Retinal pigment epithelial cell (primary cell): ENCODE data around the gene SHROOM1.
"Not testable (repeated sequence)": the region's sequence is repeated elsewhere in the genome, so short reads cannot be mapped to it uniquely, and the experiment has no call there.

Experiments
- DNase-seq: peaks from one replicate; pipeline ENCODE4 v3.0.0-alpha.2; 2010; ENCODE audit warnings: low read depth
- H3K4me3 ChIP-seq: 2 replicates; pipeline ENCODE4 v1.5.1; 2011; ENCODE audit warnings: mild to moderate bottlenecking, low read length, control low read depth, moderate library complexity
- TF ChIP-seq, protein P1 (sequence below): conservative IDR thresholded peaks from 2 replicates; pipeline ENCODE4 v1.5.1; 2011; ENCODE audit warnings: low read depth, low read length, control low read depth, inconsistent platforms

The SHROOM1 gene

GRCh38 chr5:132812781-132813598, 17.5 kb downstream of the SHROOM1 start, which contains the start of gene SOWAHA:
Gene SOWAHA, plus strand, starts transcription at chr5:132813302. Its CDS starts 320 bp downstream, at chr5:132813622.
- TF ChIP-seq, protein P1, sequence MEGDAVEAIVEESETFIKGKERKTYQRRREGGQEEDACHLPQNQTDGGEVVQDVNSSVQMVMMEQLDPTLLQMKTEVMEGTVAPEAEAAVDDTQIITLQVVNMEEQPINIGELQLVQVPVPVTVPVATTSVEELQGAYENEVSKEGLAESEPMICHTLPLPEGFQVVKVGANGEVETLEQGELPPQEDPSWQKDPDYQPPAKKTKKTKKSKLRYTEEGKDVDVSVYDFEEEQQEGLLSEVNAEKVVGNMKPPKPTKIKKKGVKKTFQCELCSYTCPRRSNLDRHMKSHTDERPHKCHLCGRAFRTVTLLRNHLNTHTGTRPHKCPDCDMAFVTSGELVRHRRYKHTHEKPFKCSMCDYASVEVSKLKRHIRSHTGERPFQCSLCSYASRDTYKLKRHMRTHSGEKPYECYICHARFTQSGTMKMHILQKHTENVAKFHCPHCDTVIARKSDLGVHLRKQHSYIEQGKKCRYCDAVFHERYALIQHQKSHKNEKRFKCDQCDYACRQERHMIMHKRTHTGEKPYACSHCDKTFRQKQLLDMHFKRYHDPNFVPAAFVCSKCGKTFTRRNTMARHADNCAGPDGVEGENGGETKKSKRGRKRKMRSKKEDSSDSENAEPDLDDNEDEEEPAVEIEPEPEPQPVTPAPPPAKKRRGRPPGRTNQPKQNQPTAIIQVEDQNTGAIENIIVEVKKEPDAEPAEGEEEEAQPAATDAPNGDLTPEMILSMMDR: no peak
- DNase-seq: no peak
- H3K4me3 ChIP-seq: peak within 1 kb of the TSS; percentile 31

DNA sequence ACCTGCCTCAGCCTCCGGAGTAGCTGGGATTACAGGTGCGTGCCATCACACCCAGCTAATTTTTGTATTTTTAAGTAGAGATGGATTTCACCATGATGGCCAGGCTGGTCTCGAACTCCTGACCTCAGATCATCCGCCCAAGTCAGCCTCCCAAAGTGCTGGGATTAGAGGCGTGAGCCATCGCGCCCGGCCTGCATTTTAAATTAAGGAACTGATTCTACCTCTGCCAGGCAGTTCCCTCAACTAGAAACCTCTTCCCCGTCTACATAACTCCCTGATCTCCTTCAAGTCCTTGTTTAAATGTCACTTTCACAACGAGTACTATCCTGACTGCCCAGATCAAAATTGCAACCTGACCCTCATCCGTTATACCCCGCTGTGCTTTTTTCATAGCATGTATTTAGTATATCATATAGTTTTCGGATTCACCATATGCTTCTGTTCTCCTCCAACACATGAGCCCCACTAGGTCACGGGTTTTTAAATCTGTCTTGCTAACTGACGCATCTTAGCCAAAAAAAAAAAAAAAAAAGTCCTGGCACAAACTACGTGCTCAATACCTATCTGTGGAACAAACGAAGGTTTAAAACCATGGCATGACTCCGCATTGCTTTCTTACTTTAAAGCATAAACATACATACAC, 18.2 kb downstream of the SHROOM1 start:
- TF ChIP-seq, protein P1: no peak
- DNase-seq: no peak
- no peak overlapping the region for H3K4me3 ChIP-seq

GRCh38 chr5:132810605-132811004, 19.8 kb downstream of the SHROOM1 start:
- DNase-seq: no peak
- TF ChIP-seq, protein P1: no peak
- no peak overlapping the region for H3K4me3 ChIP-seq

DNA sequence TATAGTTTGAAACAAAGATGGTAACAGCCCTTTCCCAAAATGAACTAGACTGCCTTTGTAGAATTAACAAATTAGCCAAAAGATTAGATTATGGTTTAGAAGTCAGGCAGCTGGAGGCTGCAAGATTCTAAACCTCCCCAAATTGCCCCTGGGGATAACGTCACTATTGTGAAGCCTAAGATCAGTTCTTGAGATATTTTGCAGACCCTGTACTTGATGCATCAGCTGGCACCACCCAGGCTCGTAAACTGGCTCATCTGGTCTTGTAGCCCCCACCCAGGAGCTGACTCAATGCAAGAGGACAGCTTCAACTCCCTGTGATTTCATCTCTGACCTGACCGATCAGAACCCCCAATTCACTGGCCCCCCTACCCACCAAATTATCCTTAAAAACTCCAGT, 21.6 kb downstream of the SHROOM1 start:
- no peak overlapping the region for H3K4me3 ChIP-seq
- DNase-seq: no peak
- TF ChIP-seq, protein P1: no peak

GRCh38 chr5:132808448-132808847, 22.0 kb downstream of the SHROOM1 start:
- TF ChIP-seq, protein P1: no peak
- DNase-seq: no peak
- no peak overlapping the region for H3K4me3 ChIP-seq

DNA sequence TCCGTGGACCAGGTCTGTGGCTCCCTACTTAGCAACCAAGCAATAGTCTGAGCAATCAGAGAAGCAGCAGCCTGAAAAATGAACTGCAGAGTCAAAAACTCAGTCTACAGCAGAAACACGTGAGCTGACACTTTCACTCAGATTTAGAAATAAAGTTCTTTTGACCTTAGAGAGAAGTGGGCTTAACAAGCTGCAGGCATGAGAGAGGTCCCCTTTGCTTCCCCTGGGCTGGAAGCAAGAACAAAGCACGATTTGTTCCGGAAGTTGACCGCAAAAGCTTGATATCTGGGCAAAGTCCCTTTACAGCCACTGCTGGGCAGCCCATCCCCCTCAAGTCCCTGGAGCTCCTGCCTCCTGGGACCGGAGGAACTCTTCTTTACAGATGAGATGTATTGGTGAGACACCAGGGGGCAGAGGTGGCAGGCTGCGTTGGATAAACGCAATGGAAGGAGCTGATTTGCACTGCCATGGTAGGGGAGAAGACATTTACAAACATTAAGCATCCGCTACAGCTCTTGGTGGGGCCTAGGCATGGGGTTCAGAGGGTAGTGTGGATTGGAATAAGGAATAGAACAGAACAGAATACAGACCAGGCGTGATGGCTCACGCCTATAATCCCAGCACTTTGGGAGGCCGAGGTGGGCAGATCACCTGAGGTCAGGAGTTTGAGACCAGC, 23.1 kb downstream of the SHROOM1 start:
- no peak overlapping the region for H3K4me3 ChIP-seq
- TF ChIP-seq, protein P1: peak; percentile 30
- peak; percentile 12 for DNase-seq

DNA sequence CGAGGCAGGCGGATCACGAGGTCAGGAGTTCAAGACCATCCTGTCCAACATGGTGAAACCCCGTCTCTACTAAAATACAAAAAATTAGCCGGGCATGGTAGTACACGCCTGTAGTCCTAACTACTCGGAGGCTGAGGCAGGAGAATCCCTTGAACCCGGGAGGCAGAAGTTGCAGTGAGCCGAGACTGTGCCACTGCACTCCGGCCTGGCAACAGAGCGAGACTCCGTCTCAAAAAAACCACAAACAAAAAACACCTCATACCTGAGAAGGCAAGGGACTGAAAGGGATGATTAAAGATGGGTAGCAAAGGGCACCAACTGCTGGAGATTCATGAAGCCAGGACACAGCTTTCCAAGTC, 23.7 kb downstream of the SHROOM1 start:
- not testable (repeated sequence) for H3K4me3 ChIP-seq, DNase-seq

DNA sequence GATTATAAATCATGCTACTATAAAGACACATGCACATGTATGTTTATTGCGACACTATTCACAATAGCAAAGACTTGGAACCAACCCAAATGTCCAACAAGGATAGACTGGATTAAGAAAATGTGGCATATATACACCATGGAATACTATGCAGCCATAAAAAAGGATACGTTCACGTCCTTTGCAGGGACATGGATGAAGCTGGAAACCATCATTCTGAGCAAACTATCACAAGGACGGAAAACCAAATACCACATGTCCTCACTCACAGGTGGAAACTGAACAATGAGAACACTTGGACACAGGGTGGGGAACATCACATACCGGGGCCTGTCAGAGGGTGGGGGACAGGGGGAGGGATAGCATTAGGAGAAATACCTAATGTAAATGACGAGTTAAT, 24.6 kb downstream of the SHROOM1 start:
- not testable (repeated sequence) for H3K4me3 ChIP-seq, DNase-seq

- DNase-seq, H3K4me3 ChIP-seq: not testable (repeated sequence)
Measured at GRCh38 chr5:132804219-132804618, 26.2 kb downstream of the SHROOM1 start.

- not testable (repeated sequence) for H3K4me3 ChIP-seq
Measured at GRCh38 chr5:132802685-132803066, 27.8 kb downstream of the SHROOM1 start.

More at GRCh38 chr5:132802685-132803066, 27.8 kb downstream of the SHROOM1 start:
- not testable (repeated sequence) for DNase-seq
